ENCODE measurements around the gene DEPP1.

The DEPP1 gene

GRCh38 chr10:44961230-44961571, 17.4 kb downstream of the DEPP1 start:
- TF ChIP-seq CTCF (IDR thresholded peaks at IDR 0.05; ENCODE audit: low read depth, low read length), result no peak
- DNase-seq (ENCODE audit: low read depth in 2 of 2), result no peak

GRCh38 chr10:44960482-44961229, 18.0 kb downstream of the DEPP1 start:
- DNase-seq (ENCODE audit: low read depth in 2 of 2), result no peak
- peak overlapping the region; percentile 55 to 83 for H3K4me3 ChIP-seq (replicated peaks in 1 of 2; ENCODE audit: low read depth in 2 of 2, low read length in 2 of 2)
- no peak for TF ChIP-seq CTCF (IDR thresholded peaks at IDR 0.05; ENCODE audit: low read depth, low read length)

More at GRCh38 chr10:44961230-44961571, 17.4 kb downstream of the DEPP1 start:
- no peak overlapping the region for H3K4me3 ChIP-seq (replicated peaks in 1 of 2; ENCODE audit: low read depth in 2 of 2, low read length in 2 of 2)

- no peak for TF ChIP-seq CTCF (IDR thresholded peaks at IDR 0.05; ENCODE audit: low read depth, low read length)
- H3K4me3 ChIP-seq (replicated peaks in 1 of 2; ENCODE audit: low read depth in 2 of 2, low read length in 2 of 2), result peak overlapping the region; percentile 55 to 83
- DNase-seq (ENCODE audit: low read depth in 2 of 2), result no peak
These were observed 18.5 kb downstream of the DEPP1 start for GRCh38 chr10:44960088-44960460.

GRCh38 chr10:44959247-44960087, 19.1 kb downstream of the DEPP1 start, which contains the start of gene RASSF4:
Gene RASSF4 (plus strand): TSS chr10:44959802. CDS start chr10:44970203, 10,401 bp downstream.
- peak; percentile 79 to 83 for DNase-seq (ENCODE audit: low read depth in 2 of 2)
- H3K4me3 ChIP-seq (replicated peaks in 1 of 2; ENCODE audit: low read depth in 2 of 2, low read length in 2 of 2), result peak within 1 kb of the TSS; percentile 68 to 83
- TF ChIP-seq CTCF (IDR thresholded peaks at IDR 0.05; ENCODE audit: low read depth, low read length), result no peak

- no peak for DNase-seq (ENCODE audit: low read depth in 2 of 2)
- no peak for TF ChIP-seq CTCF (IDR thresholded peaks at IDR 0.05; ENCODE audit: low read depth, low read length)
- peak overlapping the region; percentile 68 to 83 for H3K4me3 ChIP-seq (replicated peaks in 1 of 2; ENCODE audit: low read depth in 2 of 2, low read length in 2 of 2)
These were observed 19.7 kb downstream of the DEPP1 start for GRCh38 chr10:44958898-44959246.

DNA sequence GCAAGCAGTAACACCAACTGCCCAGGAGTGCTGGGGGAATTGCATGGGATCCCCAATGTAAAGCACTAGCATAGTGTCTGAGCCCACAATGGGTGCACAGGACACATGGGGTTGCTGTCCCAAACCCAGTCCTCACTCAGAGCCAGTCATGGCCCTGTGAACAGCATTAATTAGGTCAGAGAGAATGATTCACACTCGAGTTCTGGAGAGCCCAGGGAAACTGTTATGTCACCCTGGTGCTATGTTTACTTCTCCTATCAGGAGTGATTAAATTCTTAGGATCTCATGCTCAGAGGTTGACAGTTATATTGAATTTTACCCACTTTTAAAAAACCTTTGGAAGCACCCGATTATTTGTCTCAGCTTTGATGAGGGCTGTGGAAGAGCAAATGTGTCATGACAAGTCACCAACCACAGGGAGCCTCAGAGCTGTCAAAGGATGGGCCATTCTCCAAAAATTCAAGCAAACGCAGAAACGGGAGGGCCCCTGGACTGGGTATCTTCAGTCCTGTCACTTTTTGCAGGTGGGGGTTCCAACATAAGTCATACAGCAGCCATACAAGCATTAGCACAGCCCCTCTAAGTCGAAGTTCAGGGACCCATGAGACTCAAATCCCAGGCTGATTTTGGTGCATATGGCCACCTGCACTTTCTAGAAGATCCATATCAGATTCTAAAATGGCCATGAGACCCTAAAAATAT, 20.3 kb downstream of the DEPP1 start:
- peak overlapping the region; percentile 68 to 83 for H3K4me3 ChIP-seq (replicated peaks in 1 of 2; ENCODE audit: low read depth in 2 of 2, low read length in 2 of 2)
- no peak for TF ChIP-seq CTCF (IDR thresholded peaks at IDR 0.05; ENCODE audit: low read depth, low read length)
- peak; percentile 48 to 69 for DNase-seq (ENCODE audit: low read depth in 2 of 2)

Measured in cardiac fibroblast (primary cell).